Upper lobe of left lung (tissue), 6 donors: ENCODE measurements around the gene SAMD11. TPM values are rescaled to one million over a fixed set of nuclear protein-coding genes. Genes with fewer than 3 reads are reported as not detected.
A peak's percentile ranks its signal among the peaks of the same experiment; 100 is the strongest.

Experiments used
- ATAC-seq, 2 donors: fragments of 200-7000 bp; cut with Tn5 transposase; one replicate each; pipeline ENCODE4 v1.9.1; 2022; ENCODE audit warnings: mild to moderate bottlenecking in 2 of 2, moderate library complexity in 2 of 2; ENCODE audit not compliant: low FRiP score in 2 of 2
- DNase-seq, 2 donors: peaks; one replicate each; pipeline ENCODE4 v3.0.0-alpha.2; 2019 to 2020
- H3K27ac ChIP-seq, 4 donors: fragments of 200-600 bp; sonication (generic); one replicate each; pipeline ENCODE4 v1.5.1; 2016 to 2019
- H3K27me3 ChIP-seq, 4 donors: fragments of 200-600 bp; sonication (generic); one replicate each; pipeline ENCODE4 v1.5.1; 2017 to 2019
- H3K36me3 ChIP-seq, 4 donors: fragments of 200-600 bp; sonication (generic); one replicate each; pipeline ENCODE4 v1.5.1; 2016 to 2019
- H3K4me1 ChIP-seq, 4 donors: fragments of 200-600 bp; sonication (generic); one replicate each; pipeline ENCODE4 v1.5.1; 2018 to 2019
- H3K4me3 ChIP-seq, 4 donors: fragments of 200-600 bp; sonication (generic); one replicate each; pipeline ENCODE4 v1.5.1; 2017 to 2019; ENCODE audit warnings: mild to moderate bottlenecking in 2 of 4, moderate library complexity in 1 of 4
- H3K9me3 ChIP-seq, 4 donors: fragments of 200-600 bp; sonication (generic); one replicate each; pipeline ENCODE4 v1.5.1; 2018 to 2019
- CTCF ChIP-seq, 6 experiments: fragments of 450-650 bp in 4 of 6; fragments of 200-600 bp in 2 of 6; sonication (generic) in 2 of 6; IDR thresholded peaks; one replicate each; pipeline ENCODE4 v1.5.1; 2016 to 2019; ENCODE audit warnings: antibody characterized with exemption in 6 of 6
- EP300 ChIP-seq, 4 donors: sonication (generic); formaldehyde crosslinking; IDR thresholded peaks; one replicate each; pipeline ENCODE4 v1.5.1; 2017; ENCODE audit warnings: antibody characterized with exemption in 4 of 4, control low read depth in 2 of 4
- POLR2A ChIP-seq, 4 donors: fragments of 450-650 bp; IDR thresholded peaks; one replicate each; pipeline ENCODE4 v1.5.1; 2016 to 2017; ENCODE audit warnings: antibody characterized with exemption in 4 of 4, mild to moderate bottlenecking in 2 of 4
- POLR2AphosphoS5 ChIP-seq, 2 donors: sonication (generic); formaldehyde crosslinking; IDR thresholded peaks; one replicate each; pipeline ENCODE4 v1.5.1; 2017; ENCODE audit warnings: antibody characterized with exemption in 2 of 2
- WGBS, 2 donors: methylation state at CpG; one replicate each; pipeline ENCODE4 v1.1.5; 2017 to 2018; 5-methylcytosine and 5-hydroxymethylcytosine counted together
- total RNA-seq, 6 donors: library from RNA; depleted of rRNA in 4 of 6; stranded (reverse); fragments of >200 nt in 4 of 6; gene quantifications; one replicate each; pipeline versions ENCODE4 v1.1.0 to v1.2.1, GENCODE V29; 2016 to 2021
- donor health status: DM: no; HTN: no; CAD: no; lungs with moderate emphysema.
- donor health status: DM: no; HTN: yes; CAD: no; lungs with severe emphysema.

SAMD11 gene
- total RNA-seq, 6 donors from 2014 or later = 1.0 to 9.3 (median 2.4) TPM

- WGBS, 2 donors = 70 to 72% methylated on average over 19 to 25 of the region's 25 CpGs
- Histone ChIP-seq H3K4me1 (peaks cover 12 to 22% (median 16%) of the 10 kb centered on the region in 4 donors), H3K27ac (no peak overlapping the region), H3K4me3 (no peak overlapping the region), H3K27me3 (peaks cover 0 to 17% (median 7%) of the 10 kb centered on the region in 4 donors), H3K9me3 (no peaks in the 10 kb centered on the region), H3K36me3 (no peaks in the 10 kb centered on the region)
- TF ChIP-seq POLR2A (IDR thresholded peaks at IDR 0.05) (no peak), CTCF (IDR thresholded peaks at IDR 0.05) (no peak), EP300 (IDR thresholded peaks at IDR 0.05) (no peak), POLR2AphosphoS5 (IDR thresholded peaks at IDR 0.05) (no peak)
- DNase-seq = peak; percentile 10 to 59
- ATAC-seq = no peak
Observed at GRCh38 chr1:910881-911721, 12.6 kb upstream of the SAMD11 start.

GRCh38 chr1:911875-912739 lies 11.6 kb upstream of the SAMD11 start:
- Histone ChIP-seq H3K27ac (no peak overlapping the region), H3K4me3 (no peak overlapping the region), H3K9me3 (no peaks in the 10 kb centered on the region), H3K27me3 (peaks cover 0 to 21% (median 7%) of the 10 kb centered on the region in 4 donors), H3K36me3 (no peaks in the 10 kb centered on the region), H3K4me1 (peaks cover 1 to 21% (median 8%) of the 10 kb centered on the region in 4 donors)
- no peak for ATAC-seq
- DNase-seq = peak; percentile 13 to 17
- WGBS, 2 donors = 63% methylated on average over 14 to 15 of the region's 15 CpGs
- no peak for TF ChIP-seq EP300 (IDR thresholded peaks at IDR 0.05)
- TF ChIP-seq CTCF (IDR thresholded peaks at IDR 0.05) = no peak
- TF ChIP-seq POLR2A (IDR thresholded peaks at IDR 0.05) = no peak
- TF ChIP-seq POLR2AphosphoS5 (IDR thresholded peaks at IDR 0.05) = no peak

DNA sequence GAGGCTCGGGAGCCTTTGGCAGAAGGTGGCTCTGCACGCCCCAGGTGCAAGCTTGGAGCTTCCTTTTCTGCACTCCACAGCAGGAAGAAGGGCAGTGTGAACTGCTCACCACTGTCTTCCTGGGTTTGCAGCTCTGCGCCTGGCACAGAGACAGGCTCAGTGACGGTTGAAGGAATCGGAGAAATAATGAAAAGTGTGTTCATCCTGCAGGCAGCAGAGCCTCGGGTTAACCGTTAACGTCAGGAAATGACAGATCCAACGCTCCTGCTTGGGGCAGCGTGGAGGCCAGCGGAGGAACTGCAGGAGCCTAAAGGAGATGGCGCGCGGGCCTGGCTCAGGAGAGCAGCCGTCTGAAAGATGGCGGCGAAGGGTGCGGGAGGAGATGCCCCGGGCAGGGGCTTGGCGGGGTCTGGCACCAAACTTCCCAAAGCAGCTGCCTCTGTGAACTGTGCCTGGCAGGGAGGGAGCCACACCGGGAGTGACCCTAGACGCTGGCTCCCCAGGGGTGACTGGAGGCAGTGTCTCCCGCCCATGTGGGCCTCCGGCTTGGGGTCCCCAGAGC lies 10.9 kb upstream of the SAMD11 start:
- peak in 1 of 2 donors; percentile 64 for DNase-seq
- Histone ChIP-seq H3K4me3 (no peak overlapping the region), H3K9me3 (no peaks in the 10 kb centered on the region), H3K27me3 (peaks cover 0 to 21% (median 8%) of the 10 kb centered on the region in 4 donors), H3K27ac (no peak overlapping the region), H3K36me3 (no peaks in the 10 kb centered on the region), H3K4me1 (peaks cover 0 to 20% (median 8%) of the 10 kb centered on the region in 4 donors)
- TF ChIP-seq EP300 (IDR thresholded peaks at IDR 0.05) (no peak), CTCF (IDR thresholded peaks at IDR 0.05) (peak in 1 of 6 experiments; percentile 29)
- peak in 1 of 2 donors; percentile 16 for ATAC-seq
- 50 to 54% methylated on average over 22 of the region's 24 CpGs for whole genome bisulfite sequencing, 2 donors

DNA sequence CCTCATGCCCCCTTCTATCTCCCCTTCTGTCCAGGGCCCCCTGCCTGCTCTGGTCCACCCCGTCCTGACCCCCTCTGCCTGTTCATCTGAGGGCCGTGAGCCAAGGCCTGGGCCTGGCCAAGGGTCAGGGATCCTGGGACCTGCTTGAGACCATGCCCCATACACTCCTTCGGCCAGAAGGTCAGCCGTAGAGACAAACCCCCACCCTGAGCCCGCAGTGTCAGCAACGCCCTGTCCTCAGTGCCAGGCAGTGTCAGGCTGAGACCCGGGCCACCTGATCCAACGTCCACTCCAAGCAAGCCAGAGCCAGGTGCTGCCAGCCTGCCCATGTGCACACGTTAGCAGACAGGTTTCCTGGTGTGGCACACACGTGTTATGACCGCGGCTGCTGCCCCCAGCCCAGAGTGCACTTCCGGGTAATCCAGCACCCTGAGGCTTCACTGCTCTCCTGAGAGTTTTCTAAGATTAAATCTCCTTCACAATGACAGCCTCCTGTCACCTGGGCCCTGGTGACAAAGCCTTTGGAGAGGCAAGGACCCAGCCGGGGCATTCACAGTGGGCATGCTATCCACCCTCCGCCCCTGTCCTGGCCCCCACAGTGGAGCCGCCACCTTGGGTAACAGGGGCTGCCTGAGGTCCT lies 10.1 kb upstream of the SAMD11 start:
- H3K27me3 ChIP-seq = peaks cover 0 to 27% (median 8%) of the 10 kb centered on the region in 4 donors
- peak in 1 of 2 donors; percentile 67 for DNase-seq

More for the DNA sequence above, 10.1 kb upstream of the SAMD11 start:
- Histone ChIP-seq H3K4me1 (peaks cover 0 to 20% (median 8%) of the 10 kb centered on the region in 4 donors), H3K27ac (no peak overlapping the region), H3K4me3 (no peak overlapping the region), H3K36me3 (no peaks in the 10 kb centered on the region), H3K9me3 (no peaks in the 10 kb centered on the region)
- 58 to 64% methylated on average over 6 to 16 of the region's 16 CpGs for WGBS, 2 donors
- TF ChIP-seq CTCF (IDR thresholded peaks at IDR 0.05) (no peak), EP300 (IDR thresholded peaks at IDR 0.05) (no peak), POLR2AphosphoS5 (IDR thresholded peaks at IDR 0.05) (no peak), POLR2A (IDR thresholded peaks at IDR 0.05) (no peak)
- ATAC-seq = no peak
